UCSD-AML1 (cell line): ENCODE data around the gene NAB1.

Experiments
- DNase-seq: peaks from one replicate; lab custom pipeline; 2025; ENCODE audit not compliant: unreplicated experiment; lab: John Stamatoyannopoulos, UW

NAB1 gene

GRCh38 chr2:190668892-190669291, 20.0 kb downstream of the NAB1 start:
- no peak for DNase-seq

DNA sequence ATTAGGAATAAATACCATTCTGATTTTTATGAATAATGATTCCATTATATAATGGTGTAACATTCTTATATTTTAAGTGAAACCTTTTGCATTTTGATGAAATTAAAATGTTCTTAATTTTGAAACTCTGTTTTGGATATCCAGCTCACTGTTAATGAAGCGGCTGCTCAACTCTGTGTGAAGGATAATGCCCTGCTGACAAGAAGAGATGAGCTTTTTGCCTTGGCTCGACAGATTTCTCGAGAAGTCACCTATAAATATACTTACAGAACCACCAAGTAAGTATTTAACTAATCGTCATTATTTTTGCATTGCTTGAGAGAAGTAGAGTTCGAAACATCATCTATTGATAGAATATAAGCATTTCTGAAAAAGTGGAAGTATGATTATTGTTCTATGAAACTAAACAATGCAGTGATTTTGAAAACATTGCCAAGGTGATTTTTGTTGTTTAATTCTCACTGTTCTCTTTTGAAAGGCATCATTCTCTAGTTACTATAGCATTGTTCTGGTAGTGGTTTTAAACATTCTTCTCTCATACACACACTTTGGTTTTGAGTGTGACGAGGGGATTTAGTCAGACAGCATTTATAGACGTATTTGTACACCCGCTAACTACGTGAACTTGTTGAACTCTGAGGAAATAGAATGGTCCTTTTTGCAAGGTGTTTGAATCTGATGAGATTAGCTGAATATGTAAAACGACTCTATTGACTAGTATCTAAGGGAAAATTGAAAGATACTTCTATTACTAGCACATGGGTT, 21.5 kb downstream of the NAB1 start:
- no peak for DNase-seq

DNA sequence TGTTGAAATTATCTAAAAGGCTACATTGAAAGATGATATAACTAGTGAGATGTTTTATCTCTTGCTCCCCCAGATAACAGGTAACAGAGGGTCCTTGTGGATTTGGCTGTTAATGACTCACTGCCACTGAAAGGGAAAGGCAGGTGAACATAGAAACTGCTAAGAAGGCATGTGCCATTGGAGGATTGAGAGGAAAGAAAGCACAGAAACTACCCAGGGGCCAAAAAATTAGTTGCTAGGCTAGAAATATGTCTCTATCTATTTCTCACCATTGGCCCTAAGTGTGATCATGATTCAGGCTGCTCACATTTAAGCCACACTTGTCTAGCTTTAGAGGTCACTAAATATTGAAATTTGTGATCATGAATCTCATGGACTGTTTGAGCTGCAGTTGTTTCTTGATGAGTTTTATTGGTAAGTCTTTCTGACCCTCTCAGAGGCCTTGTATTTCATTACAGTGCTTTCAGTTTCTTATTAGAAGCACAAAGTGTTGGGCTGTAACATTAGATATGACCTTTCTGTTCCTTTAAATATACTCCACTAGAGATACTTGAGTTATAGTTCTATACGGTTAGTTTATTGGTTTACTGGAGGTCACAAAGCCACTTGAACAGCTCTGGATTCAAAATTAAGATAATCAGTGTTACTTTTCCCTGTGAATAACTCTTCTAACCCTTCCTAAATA, 26.2 kb downstream of the NAB1 start:
- DNase-seq: no peak

GRCh38 chr2:190677255-190677654, 28.4 kb downstream of the NAB1 start:
- DNase-seq: no peak

DNA sequence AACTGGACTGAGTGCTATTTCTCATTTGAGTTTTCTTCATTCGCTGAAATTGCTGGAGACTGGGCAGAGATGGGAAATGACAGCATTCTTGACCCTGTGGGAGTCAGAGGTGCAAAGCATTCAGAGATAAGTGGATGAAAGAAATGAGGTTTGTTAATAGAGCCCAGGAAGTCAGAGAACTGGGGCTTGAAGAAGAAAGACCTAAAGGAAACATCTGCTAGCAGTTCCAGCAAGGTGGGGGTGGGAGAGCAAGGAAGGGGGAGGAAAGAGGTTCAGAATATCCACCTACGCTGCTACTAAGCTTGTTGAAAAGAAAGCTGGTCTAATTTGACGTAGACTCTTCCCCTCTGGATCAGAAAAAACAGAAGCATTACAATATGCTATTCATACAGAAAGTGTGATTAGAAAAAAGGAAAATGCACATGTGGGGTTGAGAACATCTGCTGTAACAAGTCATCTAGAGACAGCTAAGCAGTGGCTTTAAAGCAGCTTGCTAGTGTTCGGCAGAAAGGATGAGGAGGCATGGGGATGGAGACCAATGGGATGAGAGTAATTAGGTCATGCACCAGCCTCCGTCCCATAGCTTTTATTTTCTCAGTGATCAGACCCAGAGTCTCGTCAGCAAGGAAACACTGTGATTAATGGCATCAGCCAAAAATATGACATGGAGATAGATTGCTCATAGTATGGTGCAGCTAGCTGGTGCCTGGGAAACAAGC, 29.7 kb downstream of the NAB1 start:
- peak; percentile 14 for DNase-seq

GRCh38 chr2:190679391-190679790, 30.5 kb downstream of the NAB1 start:
- no peak for DNase-seq

- peak; percentile 32 for DNase-seq
Measured at GRCh38 chr2:190679813-190680591, 31.1 kb downstream of the NAB1 start.

DNA sequence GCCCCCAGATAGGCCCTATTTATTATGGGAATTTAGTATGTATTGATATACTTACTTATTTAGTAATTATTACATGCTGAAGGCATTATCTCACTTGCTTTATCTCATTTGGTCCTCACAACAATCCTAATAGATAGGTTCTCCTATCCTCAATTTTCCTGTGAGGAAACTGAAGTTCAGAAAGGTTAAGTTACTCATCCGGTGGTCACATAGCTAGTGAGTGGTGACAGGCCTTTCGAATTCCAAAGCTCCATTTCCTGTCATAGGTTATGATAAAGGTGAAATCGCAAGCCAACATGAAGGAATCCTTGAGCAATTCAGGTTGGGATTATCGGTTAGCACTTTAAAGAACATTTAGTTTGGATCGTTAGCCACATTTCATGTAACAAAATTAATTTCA, 33.3 kb downstream of the NAB1 start:
- DNase-seq: no peak

DNA sequence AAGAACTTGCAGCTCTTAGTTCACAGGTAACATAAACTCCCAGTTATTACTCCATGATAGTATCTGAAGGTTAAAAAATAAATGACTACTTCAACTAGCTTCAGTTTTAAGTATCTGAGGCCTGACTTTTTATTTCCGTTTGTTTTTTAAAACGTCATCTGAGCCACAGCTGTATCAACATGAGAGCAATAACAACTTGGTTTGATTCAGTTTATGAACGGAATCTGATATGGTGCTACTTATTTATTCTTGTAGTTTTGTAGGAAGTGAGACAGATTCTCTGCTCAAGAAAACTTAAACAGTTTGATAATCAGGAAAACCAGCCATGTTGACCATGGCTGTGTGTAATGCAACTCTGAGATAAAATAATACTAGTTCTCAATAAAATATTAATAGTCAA, 34.9 kb downstream of the NAB1 start:
- no peak for DNase-seq

DNA sequence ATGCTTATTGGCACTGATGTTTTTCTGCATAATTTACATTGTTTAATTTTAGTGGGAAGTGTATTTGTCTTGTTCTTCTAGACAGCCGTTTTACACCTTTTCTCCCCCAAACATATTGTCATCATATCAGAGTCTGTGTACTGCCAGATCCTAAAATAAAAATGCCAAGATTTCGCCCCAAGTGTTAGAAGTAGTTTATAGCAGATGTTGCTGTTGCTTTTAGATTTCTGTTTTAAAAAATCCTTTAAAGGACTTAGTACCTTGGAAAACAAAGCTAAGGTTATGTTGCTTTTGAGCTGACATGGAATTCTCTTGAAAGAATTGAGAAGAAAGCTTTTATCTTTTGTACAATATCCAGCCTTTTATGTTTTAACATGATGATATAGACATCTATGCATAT, 36.0 kb downstream of the NAB1 start:
- DNase-seq: no peak

- no peak for DNase-seq
Measured at GRCh38 chr2:190685333-190685732, 36.5 kb downstream of the NAB1 start.

DNA sequence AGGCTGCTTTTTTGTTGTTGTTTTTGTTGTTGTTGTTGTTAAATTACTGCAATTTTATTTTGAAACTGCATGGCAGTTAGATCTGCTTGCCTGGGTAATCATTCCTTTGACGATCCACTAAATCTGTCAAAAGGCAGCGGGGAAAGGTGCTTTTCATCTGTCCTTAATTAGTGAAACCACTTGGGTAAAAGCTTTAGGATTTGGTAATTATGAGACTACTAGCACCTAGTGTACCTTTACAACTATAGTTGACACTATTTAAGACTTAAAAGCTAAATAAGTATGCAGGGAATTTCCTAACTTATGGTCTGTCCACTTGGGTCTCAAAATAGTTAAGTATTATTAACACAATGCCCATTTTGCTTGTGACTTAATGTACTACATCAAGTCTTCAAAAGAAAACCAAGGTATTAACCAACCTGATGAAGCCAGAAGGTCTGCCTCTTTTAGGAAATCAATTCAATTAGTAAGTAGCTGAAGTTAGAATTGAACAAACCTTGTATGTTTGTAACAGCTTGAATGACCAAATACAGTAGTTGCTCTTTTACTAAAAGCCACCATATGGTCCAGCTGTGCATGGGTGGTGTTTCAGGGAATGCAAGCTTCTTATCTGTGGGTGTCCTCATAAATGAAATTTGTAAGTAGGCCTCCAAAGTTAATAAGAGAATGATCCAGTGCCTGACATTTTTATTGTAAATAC, 44.8 kb downstream of the NAB1 start:
- no peak for DNase-seq

GRCh38 chr2:190694479-190694878, 45.6 kb downstream of the NAB1 start:
- DNase-seq: no peak

DNA sequence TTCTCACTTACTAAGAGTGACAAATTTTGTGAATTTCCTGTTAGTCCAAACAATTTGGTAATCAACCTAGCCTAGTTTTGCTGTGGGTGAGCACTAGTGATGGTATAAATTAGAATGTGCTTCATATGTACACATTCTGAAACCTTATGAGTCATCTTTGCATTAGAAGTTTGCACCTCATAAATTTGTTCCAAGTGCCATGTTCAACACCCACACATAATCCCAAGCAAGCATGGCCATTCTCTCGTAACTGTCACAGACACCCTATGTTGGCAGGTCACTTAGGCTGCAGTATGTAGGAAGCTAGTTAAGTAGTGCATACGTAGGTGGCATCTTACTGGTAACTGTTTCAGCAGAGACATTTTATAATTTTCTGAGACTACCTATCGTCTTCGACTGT, 46.9 kb downstream of the NAB1 start:
- DNase-seq: no peak

- DNase-seq: no peak
Measured at GRCh38 chr2:190696792-190697398, 48.0 kb downstream of the NAB1 start.

- no peak for DNase-seq
Measured at GRCh38 chr2:190697421-190697820, 48.5 kb downstream of the NAB1 start.

DNA sequence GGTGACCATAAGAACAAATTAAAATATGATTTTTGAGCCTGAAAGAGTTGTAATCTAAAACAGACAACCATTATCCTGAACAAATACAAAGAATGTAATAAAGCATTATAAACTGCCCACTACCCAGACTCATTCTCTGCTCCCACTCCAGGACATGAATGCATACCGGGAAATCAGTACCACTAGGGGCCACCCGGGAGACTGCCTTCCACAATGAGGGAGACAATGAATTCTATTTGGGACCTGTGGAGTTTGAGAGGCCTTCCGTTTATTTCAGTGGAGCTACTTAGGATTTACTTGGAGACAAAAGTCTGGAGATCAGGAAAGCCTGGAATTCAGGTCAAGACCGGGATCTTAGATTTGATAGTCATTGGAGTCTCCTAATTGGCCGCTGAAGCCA, 50.0 kb downstream of the NAB1 start:
- DNase-seq: no peak

- no peak for DNase-seq
Measured at GRCh38 chr2:190701586-190701985, 52.7 kb downstream of the NAB1 start.

- no peak for DNase-seq
Measured at GRCh38 chr2:190705280-190705679, 56.4 kb downstream of the NAB1 start.

GRCh38 chr2:190707726-190708125, 58.8 kb downstream of the NAB1 start:
- DNase-seq: no peak
